SW 1271 (cell line): ENCODE data around the gene ACER1.
"Not testable (repeated sequence)": the region's sequence is repeated elsewhere in the genome, so short reads cannot be mapped to it uniquely, and the experiment has no call there.

Experiments
- DNase-seq, 2 experiments: peaks; one replicate each; lab custom pipeline; 2025; lab: John Stamatoyannopoulos, UW

Gene ACER1

GRCh38 chr19:6357174-6357573 is 23.8 kb upstream of the ACER1 start:
- no peak for DNase-seq

- DNase-seq = not testable (repeated sequence)
These were observed 22.1 kb upstream of the ACER1 start for GRCh38 chr19:6355321-6356040.

GRCh38 chr19:6354098-6354674 is 20.8 kb upstream of the ACER1 start:
- DNase-seq = peak in 1 of 2 experiments; percentile 51

GRCh38 chr19:6352381-6353165 is 19.2 kb upstream of the ACER1 start:
- DNase-seq = no peak

- DNase-seq = no peak
These were observed 17.3 kb upstream of the ACER1 start for GRCh38 chr19:6350688-6351087.

GRCh38 chr19:6349271-6349670 is 15.9 kb upstream of the ACER1 start:
- DNase-seq = not testable (repeated sequence)

GRCh38 chr19:6343462-6343861 is 10.1 kb upstream of the ACER1 start:
- no peak for DNase-seq

- no peak for DNase-seq
These were observed 7.2 kb upstream of the ACER1 start for GRCh38 chr19:6340493-6341201.

- DNase-seq = no peak
These were observed 1.3 kb upstream of the ACER1 start for GRCh38 chr19:6334490-6335285.

GRCh38 chr19:6326815-6327214 is 6.6 kb downstream of the ACER1 start:
- no peak for DNase-seq

GRCh38 chr19:6325614-6326013 is 7.8 kb downstream of the ACER1 start:
- no peak for DNase-seq

GRCh38 chr19:6324757-6325156 is 8.7 kb downstream of the ACER1 start:
- no peak for DNase-seq

GRCh38 chr19:6322284-6322683 is 11.1 kb downstream of the ACER1 start:
- DNase-seq = no peak

GRCh38 chr19:6319376-6319775 is 14.0 kb downstream of the ACER1 start:
- no peak for DNase-seq

- no peak for DNase-seq
These were observed 14.6 kb downstream of the ACER1 start for GRCh38 chr19:6318772-6319171.

- not testable (repeated sequence) for DNase-seq
These were observed 17.8 kb downstream of the ACER1 start for GRCh38 chr19:6315646-6316045.

GRCh38 chr19:6313398-6313969 is 19.9 kb downstream of the ACER1 start:
- no peak for DNase-seq

GRCh38 chr19:6312018-6312417 is 21.4 kb downstream of the ACER1 start:
- no peak for DNase-seq

GRCh38 chr19:6298413-6298812 is 35.0 kb downstream of the ACER1 start:
- DNase-seq = no peak

GRCh38 chr19:6297202-6297601 is 36.2 kb downstream of the ACER1 start:
- DNase-seq = no peak

GRCh38 chr19:6292006-6292405 is 41.4 kb downstream of the ACER1 start:
- no peak for DNase-seq
